HEK293 (cell line): ENCODE measurements around the gene DIDO1.
A peak's percentile ranks its signal among the peaks of the same experiment; 100 is the strongest.
"Not testable (repeated sequence)": the region's sequence is repeated elsewhere in the genome, so short reads cannot be mapped to it uniquely, and the experiment has no call there.

Experiments used
- CTCF ChIA-PET: fragments of 350-600 bp; formaldehyde crosslinking; extraction: SDS; loops from one replicate; lab custom pipeline; 2021; ENCODE audit warnings: antibody characterized with exemption; lab: Yijun Ruan, JAX
- POLR2A ChIA-PET: fragments of 300-600 bp; formaldehyde crosslinking; extraction: SDS; loops from one replicate; lab custom pipeline; 2020; ENCODE audit warnings: antibody characterized with exemption, inconsistent platforms; lab: Yijun Ruan, JAX
- H3K27ac ChIP-seq: fragments of 200-500 bp; sonication (Bioruptor generic); 2 replicates; pipeline ENCODE4 v1.5.1; 2014; ENCODE audit warnings: low read depth, low read length, control low read depth, inconsistent platforms; ENCODE audit errors: extremely low read depth
- H3K36me3 ChIP-seq, 2 experiments: fragments of 200-500 bp in 1 of 2; sonication (Bioruptor generic) in 1 of 2; 1 replicate in 1 of 2; 2 replicates in 1 of 2; pipeline ENCODE4 v1.5.1; 2014 to 2017; ENCODE audit warnings: inconsistent platforms in 2 of 2, low read length in 2 of 2; ENCODE audit not compliant: control insufficient read depth in 2 of 2, insufficient read depth in 1 of 2
- H3K4me1 ChIP-seq: fragments of 200-500 bp; sonication (Bioruptor generic); 2 replicates; pipeline ENCODE4 v1.5.1; 2014; ENCODE audit warnings: mild to moderate bottlenecking, low read length, inconsistent platforms; ENCODE audit not compliant: control insufficient read depth, insufficient read depth
- H3K4me3 ChIP-seq: 2 replicates; pipeline ENCODE4 v1.5.1; 2011; ENCODE audit warnings: low read depth, mild to moderate bottlenecking, control low read depth, low read length, moderate library complexity
- H3K9me3 ChIP-seq: fragments of 200-500 bp; sonication (Bioruptor generic); 2 replicates; pipeline ENCODE4 v1.5.1; 2014; ENCODE audit warnings: low read depth, low read length, inconsistent platforms; ENCODE audit not compliant: control insufficient read depth, insufficient read depth
- AEBP2 ChIP-seq: fragments of 450-650 bp; formaldehyde crosslinking; IDR thresholded peaks from 2 replicates; pipeline ENCODE4 v1.5.1; 2016; ENCODE audit warnings: missing biosample characterization, missing genetic modification characterization, borderline replicate concordance
- MYNN ChIP-seq: fragments of 450-650 bp; formaldehyde crosslinking; IDR thresholded peaks from 2 replicates; pipeline ENCODE4 v1.5.1; 2016; ENCODE audit warnings: missing biosample characterization, missing genetic modification characterization, borderline replicate concordance
- SCRT2 ChIP-seq: fragments of 450-650 bp; formaldehyde crosslinking; IDR thresholded peaks from 2 replicates; pipeline ENCODE4 v1.5.1; 2016; ENCODE audit warnings: missing biosample characterization, missing genetic modification characterization
- ZBTB7A ChIP-seq: fragments of 450-650 bp; formaldehyde crosslinking; IDR thresholded peaks from 2 replicates; pipeline ENCODE4 v1.5.1; 2016; ENCODE audit warnings: low read depth, missing biosample characterization, missing genetic modification characterization
- ZFHX2 ChIP-seq: fragments of 450-650 bp; formaldehyde crosslinking; conservative IDR thresholded peaks from 2 replicates; pipeline ENCODE4 v1.5.1; 2016; ENCODE audit warnings: missing biosample characterization, missing genetic modification characterization
- ZNF18 ChIP-seq: fragments of 450-650 bp; formaldehyde crosslinking; IDR thresholded peaks from 2 replicates; pipeline ENCODE4 v1.5.1; 2016; ENCODE audit warnings: missing biosample characterization, missing genetic modification characterization
- ZNF335 ChIP-seq: fragments of 450-650 bp; formaldehyde crosslinking; conservative IDR thresholded peaks from 2 replicates; pipeline ENCODE4 v1.5.1; 2016; ENCODE audit warnings: missing biosample characterization, missing genetic modification characterization
- ZNF354C ChIP-seq: fragments of 450-650 bp; formaldehyde crosslinking; IDR thresholded peaks from 2 replicates; pipeline ENCODE4 v1.5.1; 2016; ENCODE audit warnings: missing biosample characterization, missing genetic modification characterization, low read depth, borderline replicate concordance
- ZNF529 ChIP-seq: fragments of 450-650 bp; formaldehyde crosslinking; IDR thresholded peaks from 2 replicates; pipeline ENCODE4 v1.5.1; 2017; ENCODE audit warnings: missing genetic modification characterization, missing biosample characterization; ENCODE audit not compliant: insufficient replicate concordance
- ZNF776 ChIP-seq: fragments of 450-650 bp; formaldehyde crosslinking; IDR thresholded peaks from 2 replicates; pipeline ENCODE4 v1.5.0; 2017; ENCODE audit warnings: missing biosample characterization, missing genetic modification characterization, borderline replicate concordance
- ZNF777 ChIP-seq: fragments of 450-650 bp; formaldehyde crosslinking; IDR thresholded peaks from 2 replicates; pipeline ENCODE4 v1.5.1; 2017; ENCODE audit warnings: missing biosample characterization, missing genetic modification characterization, borderline replicate concordance
- TF ChIP-seq, protein P1 (sequence below): fragments of 450-650 bp; formaldehyde crosslinking; IDR thresholded peaks from 2 replicates; pipeline ENCODE4 v1.5.1; 2016; ENCODE audit warnings: missing biosample characterization, missing genetic modification characterization
- TF ChIP-seq, protein P2 (sequence below): fragments of 450-650 bp; formaldehyde crosslinking; IDR thresholded peaks from 2 replicates; pipeline ENCODE4 v1.5.1; 2017; ENCODE audit warnings: missing biosample characterization, mild to moderate bottlenecking, missing genetic modification characterization, moderate library complexity

Gene DIDO1

GRCh38 chr20:62961310-62961783, 35.0 kb upstream of the DIDO1 start:
- H3K4me1 ChIP-seq: no peaks in the 10 kb centered on the region
- no peaks in the 10 kb centered on the region for H3K9me3 ChIP-seq
- no peak overlapping the region for H3K4me3 ChIP-seq
- TF ChIP-seq ZNF529 (tag by site-specific recombination) (no peak), ZFHX2 (peak; percentile 26; the same call in 1 of the 2 replicates), ZNF777 (tag by site-specific recombination) (no peak), ZNF335 (tag by site-specific recombination) (peak; percentile 66), ZNF776 (tag by site-specific recombination) (no peak), ZBTB7A (tag by site-specific recombination) (no peak), ZNF354C (tag by site-specific recombination) (no peak)
- TF ChIP-seq, protein P1, sequence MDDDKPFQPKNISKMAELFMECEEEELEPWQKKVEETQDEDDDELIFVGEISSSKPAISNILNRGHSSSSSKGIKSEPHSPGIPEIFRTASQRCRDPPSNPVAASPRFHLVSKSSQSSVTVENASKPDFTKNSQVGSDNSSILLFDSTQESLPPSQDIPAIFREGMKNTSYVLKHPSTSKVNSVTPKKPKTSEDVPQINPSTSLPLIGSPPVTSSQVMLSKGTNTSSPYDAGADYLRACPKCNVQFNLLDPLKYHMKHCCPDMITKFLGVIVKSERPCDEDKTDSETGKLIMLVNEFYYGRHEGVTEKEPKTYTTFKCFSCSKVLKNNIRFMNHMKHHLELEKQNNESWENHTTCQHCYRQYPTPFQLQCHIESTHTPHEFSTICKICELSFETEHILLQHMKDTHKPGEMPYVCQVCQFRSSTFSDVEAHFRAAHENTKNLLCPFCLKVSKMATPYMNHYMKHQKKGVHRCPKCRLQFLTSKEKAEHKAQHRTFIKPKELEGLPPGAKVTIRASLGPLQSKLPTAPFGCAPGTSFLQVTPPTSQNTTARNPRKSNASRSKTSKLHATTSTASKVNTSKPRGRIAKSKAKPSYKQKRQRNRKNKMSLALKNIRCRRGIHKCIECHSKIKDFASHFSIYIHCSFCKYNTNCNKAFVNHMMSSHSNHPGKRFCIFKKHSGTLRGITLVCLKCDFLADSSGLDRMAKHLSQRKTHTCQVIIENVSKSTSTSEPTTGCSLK (tag by site-specific recombination): no peak
- TF ChIP-seq, protein P2, sequence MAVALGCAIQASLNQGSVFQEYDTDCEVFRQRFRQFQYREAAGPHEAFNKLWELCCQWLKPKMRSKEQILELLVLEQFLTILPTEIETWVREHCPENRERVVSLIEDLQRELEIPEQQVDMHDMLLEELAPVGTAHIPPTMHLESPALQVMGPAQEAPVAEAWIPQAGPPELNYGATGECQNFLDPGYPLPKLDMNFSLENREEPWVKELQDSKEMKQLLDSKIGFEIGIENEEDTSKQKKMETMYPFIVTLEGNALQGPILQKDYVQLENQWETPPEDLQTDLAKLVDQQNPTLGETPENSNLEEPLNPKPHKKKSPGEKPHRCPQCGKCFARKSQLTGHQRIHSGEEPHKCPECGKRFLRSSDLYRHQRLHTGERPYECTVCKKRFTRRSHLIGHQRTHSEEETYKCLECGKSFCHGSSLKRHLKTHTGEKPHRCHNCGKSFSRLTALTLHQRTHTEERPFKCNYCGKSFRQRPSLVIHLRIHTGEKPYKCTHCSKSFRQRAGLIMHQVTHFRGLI: no peak
- H3K27ac ChIP-seq: no peak overlapping the region
- ChIA-PET CTCF (interaction anchor here (0.7 to 1.5 kb wide), 3 partner anchors 9 to 50 kb away, joined by 3 to 4 read pairs (median 3); no protein-coding TSS in a partner anchor), POLR2A (no interaction called here)
- H3K36me3 ChIP-seq: no peaks in the 10 kb centered on the region

DNA sequence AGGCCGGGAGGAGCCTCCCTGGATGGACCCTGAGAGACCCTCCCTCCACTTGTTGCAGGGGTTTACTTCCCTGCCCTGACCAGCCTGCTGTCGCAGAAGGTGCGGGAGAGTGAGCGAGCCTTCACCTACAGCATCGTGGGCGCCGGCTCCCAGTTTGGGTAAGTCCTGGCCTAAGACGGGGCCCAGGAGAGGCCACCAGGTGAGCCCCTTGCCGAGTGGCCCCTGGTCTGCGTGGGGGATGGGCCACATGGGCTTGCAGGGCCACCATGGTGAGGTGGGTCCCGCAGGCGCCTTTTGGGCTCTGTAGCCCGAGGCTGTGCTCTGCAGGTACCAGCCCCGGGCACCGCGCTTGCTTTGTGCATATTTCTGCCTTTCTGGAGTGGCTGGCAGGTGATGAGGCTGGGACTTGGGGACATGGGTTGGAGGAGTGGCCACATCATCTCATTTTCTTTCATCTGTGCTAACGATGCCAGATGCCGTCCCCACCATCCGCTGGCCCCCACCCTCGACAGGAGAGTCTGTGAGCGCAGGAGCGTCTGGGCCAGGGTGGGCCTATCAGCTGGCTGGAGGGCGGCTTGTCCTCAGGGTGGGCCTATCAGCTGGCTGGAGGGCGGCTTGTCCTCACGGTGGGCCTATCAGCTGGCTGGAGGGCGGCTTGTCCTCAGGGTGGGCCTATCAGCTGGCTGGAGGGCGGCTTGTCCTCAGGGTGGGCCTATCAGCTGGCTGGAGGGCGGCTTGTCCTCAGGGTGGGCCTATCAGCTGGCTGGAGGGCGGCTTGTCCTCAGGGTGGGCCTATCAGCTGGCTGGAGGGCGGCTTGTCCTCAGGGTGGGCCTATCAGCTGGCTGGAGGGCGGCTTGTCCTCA, 34.4 kb upstream of the DIDO1 start:
- not testable (repeated sequence) for H3K9me3 ChIP-seq, H3K36me3 ChIP-seq, H3K4me3 ChIP-seq, H3K27ac ChIP-seq, H3K4me1 ChIP-seq
- ChIA-PET POLR2A (interaction anchor here (1.0 kb wide), 1 partner anchor 12 kb away, joined by 3 read pairs; no protein-coding TSS in a partner anchor), CTCF (interaction anchor here (1.0 to 2.2 kb wide), 3 partner anchors 10 to 12 kb away, joined by 3 to 5 read pairs (median 3); no protein-coding TSS in a partner anchor)

DNA sequence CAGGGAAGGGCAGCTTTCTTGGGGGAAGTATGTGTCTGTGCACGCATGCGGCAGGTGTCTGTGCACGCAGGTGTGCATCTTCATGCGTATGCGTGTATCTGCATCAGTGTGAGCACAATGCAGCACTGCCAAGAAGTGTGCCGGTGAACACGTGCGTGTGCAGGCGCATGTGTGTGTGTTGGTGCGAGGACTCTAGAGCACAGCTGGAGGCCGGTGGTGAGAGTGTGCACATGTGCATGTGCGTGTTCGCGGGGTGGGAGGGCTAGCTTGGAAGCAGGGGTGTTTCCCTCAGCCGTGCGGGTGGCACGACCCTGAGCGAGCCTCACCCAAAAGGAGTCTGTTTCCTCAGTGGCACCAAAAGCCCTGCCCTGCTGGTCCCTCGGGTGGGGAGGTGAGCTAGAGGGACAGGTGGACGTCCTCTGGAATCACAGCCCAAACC, 33.7 kb upstream of the DIDO1 start:
- no peaks in the 10 kb centered on the region for H3K4me1 ChIP-seq
- H3K4me3 ChIP-seq: no peak overlapping the region
- no peaks in the 10 kb centered on the region for H3K9me3 ChIP-seq
- no peak overlapping the region for H3K27ac ChIP-seq
- TF ChIP-seq MYNN (tag by site-specific recombination): no peak
- 0 out of 2 replicates have a peak, but pooled peaks have one; percentile 19 for TF ChIP-seq ZNF18 (tag by site-specific recombination)
- peak; percentile 59; the same call in 1 of the 2 replicates for TF ChIP-seq SCRT2
- no peak for TF ChIP-seq AEBP2 (tag by site-specific recombination)
- no peaks in the 10 kb centered on the region for H3K36me3 ChIP-seq
- ChIA-PET POLR2A (interaction anchor here (1.0 kb wide), 1 partner anchor 12 kb away, joined by 3 read pairs; no protein-coding TSS in a partner anchor), CTCF (interaction anchor here (0.6 to 2.2 kb wide), 3 partner anchors 12 to 60 kb away, joined by 3 to 5 read pairs (median 3); no protein-coding TSS in a partner anchor)
